Liver (tissue), 9 donors: ENCODE results near the gene TBC1D10A. TPM values are rescaled to one million over a fixed set of nuclear protein-coding genes. Genes with fewer than 3 reads are reported as not detected.
A peak's percentile ranks its signal among the peaks of the same experiment; 100 is the strongest.

Experiments
- DNase-seq: peaks from one replicate; pipeline ENCODE4 v3.0.0-alpha.2; 2017; ENCODE audit warnings: low spot score
- H3K27ac ChIP-seq, 2 donors: one replicate each; pipeline ENCODE4 v1.7.0; 2013; ENCODE audit warnings: inconsistent platforms in 2 of 2, low read length in 2 of 2, control low read depth in 1 of 2, low read depth in 1 of 2, mild to moderate bottlenecking in 1 of 2
- H3K27me3 ChIP-seq, 4 donors: one replicate each; pipeline versions ENCODE4 v1.6.1 to v1.7.0; 2013; ENCODE audit warnings: low read length in 3 of 4, inconsistent platforms in 1 of 4, mild to moderate bottlenecking in 1 of 4, moderate library complexity in 1 of 4; ENCODE audit not compliant: control insufficient read depth in 4 of 4, insufficient read depth in 4 of 4
- H3K36me3 ChIP-seq, 4 donors: one replicate each; pipeline versions ENCODE4 v1.6.1 to v1.7.0; 2013; ENCODE audit warnings: low read length in 3 of 4, mild to moderate bottlenecking in 3 of 4, low read depth in 1 of 4, moderate library complexity in 1 of 4; ENCODE audit not compliant: control insufficient read depth in 4 of 4, insufficient read depth in 3 of 4
- H3K4me1 ChIP-seq, 4 donors: one replicate each; pipeline versions ENCODE4 v1.6.1 to v1.7.0; 2013; ENCODE audit warnings: low read length in 3 of 4, mild to moderate bottlenecking in 3 of 4, moderate library complexity in 1 of 4; ENCODE audit not compliant: control insufficient read depth in 4 of 4, insufficient read depth in 4 of 4
- H3K4me3 ChIP-seq, 3 donors: one replicate each; pipeline versions ENCODE4 v1.6.1 to v1.7.0; 2013; ENCODE audit warnings: low read length in 3 of 3, control low read depth in 1 of 3, low read depth in 1 of 3, mild to moderate bottlenecking in 1 of 3
- H3K9ac ChIP-seq, 2 donors: one replicate each; pipeline ENCODE4 v1.7.0; 2013; ENCODE audit warnings: low read length in 2 of 2, mild to moderate bottlenecking in 2 of 2, moderate library complexity in 2 of 2, control low read depth in 1 of 2, low read depth in 1 of 2
- H3K9me3 ChIP-seq, 4 donors: one replicate each; pipeline versions ENCODE4 v1.6.1 to v1.7.0; 2013; ENCODE audit warnings: low read length in 3 of 4; ENCODE audit not compliant: control insufficient read depth in 4 of 4
- ATF3 ChIP-seq: IDR thresholded peaks from 2 replicates; pipeline ENCODE4 v1.6.1; 2016; ENCODE audit warnings: antibody characterized with exemption
- CTCF ChIP-seq: fragments of 150-350 bp; IDR thresholded peaks from 2 replicates; pipeline ENCODE4 v1.5.1; 2017; ENCODE audit warnings: improper control_type of control experiment, low read depth, low read length; ENCODE audit not compliant: missing input control
- EGR1 ChIP-seq, 2 donors: IDR thresholded peaks; 2 replicates each; pipeline ENCODE4 v1.6.1; 2016 to 2018; ENCODE audit warnings: antibody characterized with exemption in 2 of 2, low read depth in 2 of 2
- FOXA1 ChIP-seq: IDR thresholded peaks from 2 replicates; pipeline ENCODE4 v1.6.1; 2016; ENCODE audit warnings: antibody characterized with exemption
- FOXA2 ChIP-seq: IDR thresholded peaks from 2 replicates; pipeline ENCODE4 v1.6.1; 2016; ENCODE audit warnings: antibody characterized with exemption
- GABPA ChIP-seq, 2 donors: IDR thresholded peaks in 1 of 2; conservative IDR thresholded peaks in 1 of 2; 2 replicates each; pipeline ENCODE4 v1.6.1; 2016; ENCODE audit warnings: antibody characterized with exemption in 2 of 2, mild to moderate bottlenecking in 1 of 2, moderate library complexity in 1 of 2
- HNF4A ChIP-seq, 2 donors: conservative IDR thresholded peaks; 2 replicates each; pipeline ENCODE4 v1.6.1; 2016; ENCODE audit warnings: antibody characterized with exemption in 2 of 2, mild to moderate bottlenecking in 2 of 2
- HNF4G ChIP-seq: IDR thresholded peaks from 2 replicates; pipeline ENCODE4 v1.6.1; 2016; ENCODE audit warnings: antibody characterized with exemption
- JUND ChIP-seq, 2 donors: IDR thresholded peaks; 2 replicates each; pipeline ENCODE4 v1.6.1; 2016; ENCODE audit warnings: antibody characterized with exemption in 2 of 2
- MAX ChIP-seq: IDR thresholded peaks from 2 replicates; pipeline ENCODE4 v1.6.1; 2016; ENCODE audit warnings: antibody characterized with exemption
- NR2F2 ChIP-seq: IDR thresholded peaks from 2 replicates; pipeline ENCODE4 v1.6.1; 2016; ENCODE audit warnings: antibody characterized with exemption
- RAD21 ChIP-seq, 2 donors: IDR thresholded peaks; 2 replicates each; pipeline ENCODE4 v1.6.1; 2016; ENCODE audit warnings: antibody characterized with exemption in 2 of 2, mild to moderate bottlenecking in 2 of 2
- RXRA ChIP-seq, 2 donors: IDR thresholded peaks; 2 replicates each; pipeline ENCODE4 v1.6.1; 2017 to 2018; ENCODE audit warnings: antibody characterized with exemption in 2 of 2, mild to moderate bottlenecking in 1 of 2
- SP1 ChIP-seq: IDR thresholded peaks from 2 replicates; pipeline ENCODE4 v1.6.1; 2018; ENCODE audit warnings: antibody characterized with exemption, mild to moderate bottlenecking
- TAF1 ChIP-seq: conservative IDR thresholded peaks from 2 replicates; pipeline ENCODE4 v1.6.1; 2016; ENCODE audit warnings: antibody characterized with exemption, mild to moderate bottlenecking
- YY1 ChIP-seq: IDR thresholded peaks from 2 replicates; pipeline ENCODE4 v1.6.1; 2016; ENCODE audit warnings: antibody characterized with exemption, mild to moderate bottlenecking
- WGBS: extraction: QIAGEN DNeasy Blood & Tissue Kit; methylation state at CpG from one replicate; pipeline ENCODE4 v1.1.7; 2013; 5-methylcytosine and 5-hydroxymethylcytosine counted together
- polyA plus RNA-seq, 2 donors: library from polyadenylated mRNA; stranded (reverse) in 1 of 2; unstranded in 1 of 2; fragments of 200-250 nt in 1 of 2; fragments of >200 nt in 1 of 2; fragmentation: Nextera tagmentation in 1 of 2; extraction: Ambion mirVana in 1 of 2; gene quantifications; one replicate each; pipeline versions ENCODE4 v1.2.1 to v1.2.3, GENCODE V29; 2013 to 2015
- total RNA-seq, 2 donors: library from RNA; depleted of rRNA; stranded (reverse); fragments of >200 nt; gene quantifications; one replicate each; pipeline ENCODE4 v1.2.3, GENCODE V29; 2014
- TF ChIP-seq, protein P1 (sequence below): IDR thresholded peaks from 2 replicates; pipeline ENCODE4 v1.6.1; 2016; ENCODE audit warnings: antibody characterized with exemption, mild to moderate bottlenecking
- TF ChIP-seq, protein P2 (sequence below): IDR thresholded peaks from 2 replicates; pipeline ENCODE4 v1.6.1; 2016; ENCODE audit warnings: antibody characterized with exemption
- donor health status: healthy.
- donor health status: healthy.
- donor health status: healthy.
- donor health status: healthy.
- donor health status: healthy.

The TBC1D10A gene
- 1 to 10 TPM; 3.6 to 8.2 TPM for total RNA-seq
- 1 to 10 TPM; 8.2 to 9.2 TPM for polyA plus RNA-seq

GRCh38 chr22:30326706-30327362 is at the start of gene TBC1D10A:
Gene TBC1D10A, minus strand, starts transcription at chr22:30326941. Its CDS starts 60 bp downstream, at chr22:30326881.
- no peaks in the 10 kb centered on the region for H3K27me3 ChIP-seq
- H3K4me3 ChIP-seq = peak within 1 kb of the TSS; percentile 80 to 94 (median 91)
- peak; percentile 92 for DNase-seq
- H3K9me3 ChIP-seq = no peaks in the 10 kb centered on the region
- peaks cover 4 to 35% (median 30%) of the 10 kb centered on the region in 4 donors for H3K4me1 ChIP-seq
- peak within 1 kb of the TSS; percentile 60 to 79 for H3K27ac ChIP-seq
- TF ChIP-seq JUND (IDR thresholded peaks at IDR 0.05) = no peak
- TF ChIP-seq CTCF = no peak
- peak; percentile 29 to 72 for TF ChIP-seq EGR1 (IDR thresholded peaks at IDR 0.05; ENCODE audit: low read depth in 2 of 2)
- TF ChIP-seq YY1 = no peak
- peak; percentile 11 for TF ChIP-seq SP1
- no peak for TF ChIP-seq NR2F2
- TF ChIP-seq, protein P1, sequence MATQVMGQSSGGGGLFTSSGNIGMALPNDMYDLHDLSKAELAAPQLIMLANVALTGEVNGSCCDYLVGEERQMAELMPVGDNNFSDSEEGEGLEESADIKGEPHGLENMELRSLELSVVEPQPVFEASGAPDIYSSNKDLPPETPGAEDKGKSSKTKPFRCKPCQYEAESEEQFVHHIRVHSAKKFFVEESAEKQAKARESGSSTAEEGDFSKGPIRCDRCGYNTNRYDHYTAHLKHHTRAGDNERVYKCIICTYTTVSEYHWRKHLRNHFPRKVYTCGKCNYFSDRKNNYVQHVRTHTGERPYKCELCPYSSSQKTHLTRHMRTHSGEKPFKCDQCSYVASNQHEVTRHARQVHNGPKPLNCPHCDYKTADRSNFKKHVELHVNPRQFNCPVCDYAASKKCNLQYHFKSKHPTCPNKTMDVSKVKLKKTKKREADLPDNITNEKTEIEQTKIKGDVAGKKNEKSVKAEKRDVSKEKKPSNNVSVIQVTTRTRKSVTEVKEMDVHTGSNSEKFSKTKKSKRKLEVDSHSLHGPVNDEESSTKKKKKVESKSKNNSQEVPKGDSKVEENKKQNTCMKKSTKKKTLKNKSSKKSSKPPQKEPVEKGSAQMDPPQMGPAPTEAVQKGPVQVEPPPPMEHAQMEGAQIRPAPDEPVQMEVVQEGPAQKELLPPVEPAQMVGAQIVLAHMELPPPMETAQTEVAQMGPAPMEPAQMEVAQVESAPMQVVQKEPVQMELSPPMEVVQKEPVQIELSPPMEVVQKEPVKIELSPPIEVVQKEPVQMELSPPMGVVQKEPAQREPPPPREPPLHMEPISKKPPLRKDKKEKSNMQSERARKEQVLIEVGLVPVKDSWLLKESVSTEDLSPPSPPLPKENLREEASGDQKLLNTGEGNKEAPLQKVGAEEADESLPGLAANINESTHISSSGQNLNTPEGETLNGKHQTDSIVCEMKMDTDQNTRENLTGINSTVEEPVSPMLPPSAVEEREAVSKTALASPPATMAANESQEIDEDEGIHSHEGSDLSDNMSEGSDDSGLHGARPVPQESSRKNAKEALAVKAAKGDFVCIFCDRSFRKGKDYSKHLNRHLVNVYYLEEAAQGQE = peak; percentile 12
- no peak for TF ChIP-seq MAX
- TF ChIP-seq FOXA2 = no peak
- TF ChIP-seq RAD21 (IDR thresholded peaks at IDR 0.05) = peak in 1 of 2 donors; percentile 43
- peak in 1 of 2 donors; percentile 6 for TF ChIP-seq GABPA (IDR thresholded peaks at IDR 0.05 in 1 of 2, conservative IDR thresholded peaks at IDR 0.05 in 1 of 2)
- TF ChIP-seq, protein P2, sequence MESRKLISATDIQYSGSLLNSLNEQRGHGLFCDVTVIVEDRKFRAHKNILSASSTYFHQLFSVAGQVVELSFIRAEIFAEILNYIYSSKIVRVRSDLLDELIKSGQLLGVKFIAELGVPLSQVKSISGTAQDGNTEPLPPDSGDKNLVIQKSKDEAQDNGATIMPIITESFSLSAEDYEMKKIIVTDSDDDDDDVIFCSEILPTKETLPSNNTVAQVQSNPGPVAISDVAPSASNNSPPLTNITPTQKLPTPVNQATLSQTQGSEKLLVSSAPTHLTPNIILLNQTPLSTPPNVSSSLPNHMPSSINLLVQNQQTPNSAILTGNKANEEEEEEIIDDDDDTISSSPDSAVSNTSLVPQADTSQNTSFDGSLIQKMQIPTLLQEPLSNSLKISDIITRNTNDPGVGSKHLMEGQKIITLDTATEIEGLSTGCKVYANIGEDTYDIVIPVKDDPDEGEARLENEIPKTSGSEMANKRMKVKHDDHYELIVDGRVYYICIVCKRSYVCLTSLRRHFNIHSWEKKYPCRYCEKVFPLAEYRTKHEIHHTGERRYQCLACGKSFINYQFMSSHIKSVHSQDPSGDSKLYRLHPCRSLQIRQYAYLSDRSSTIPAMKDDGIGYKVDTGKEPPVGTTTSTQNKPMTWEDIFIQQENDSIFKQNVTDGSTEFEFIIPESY = no peak
- TF ChIP-seq TAF1 = no peak
- no peak for TF ChIP-seq HNF4G
- no peak for TF ChIP-seq RXRA (IDR thresholded peaks at IDR 0.05)
- no peak for TF ChIP-seq HNF4A (conservative IDR thresholded peaks at IDR 0.05)
- TF ChIP-seq FOXA1 = no peak
- no peak for TF ChIP-seq ATF3
- peaks cover 0 to 5% (median 1%) of the 10 kb centered on the region in 4 donors for H3K36me3 ChIP-seq
- peak within 1 kb of the TSS; percentile 33 to 53 for H3K9ac ChIP-seq
- WGBS = under 1% methylated on average over 69 of the region's 69 CpGs
